ENCODE measurements around the gene KRTAP10-8. TPM values are rescaled to one million over a fixed set of nuclear protein-coding genes. Genes with fewer than 3 reads are reported as not detected.
A peak's percentile ranks its signal among the peaks of the same experiment; 100 is the strongest.

Gene KRTAP10-8
- total and polyA plus RNA-seq, 12 donors, result not detected

GRCh38 chr21:44612669-44613229, 870 bp downstream of the KRTAP10-8 start:
- H3K4me1 ChIP-seq, result no peaks in the 10 kb centered on the region
- DNase-seq (peak in 1 of 2 donors; percentile 8), ATAC-seq (no peak)
- H3K4me3 ChIP-seq, result no peak overlapping the region
- intact Hi-C loops (cut with DNase I), result loop anchor here in 1 of 10 donors (10.0 kb wide), 1 partner anchor 132 kb away; no protein-coding TSS in a partner anchor
- H3K27ac ChIP-seq, result no peak overlapping the region
- 86 to 88% methylated on average over 12 to 13 of the region's 13 CpGs for WGBS, 2 donors
- peaks cover 0 to 42% (median 14%) of the 10 kb centered on the region in 11 donors for H3K9me3 ChIP-seq
- H3K27me3 ChIP-seq, result peaks cover 0 to 35% (median 5%) of the 10 kb centered on the region in 7 donors
- TF ChIP-seq, protein P1, sequence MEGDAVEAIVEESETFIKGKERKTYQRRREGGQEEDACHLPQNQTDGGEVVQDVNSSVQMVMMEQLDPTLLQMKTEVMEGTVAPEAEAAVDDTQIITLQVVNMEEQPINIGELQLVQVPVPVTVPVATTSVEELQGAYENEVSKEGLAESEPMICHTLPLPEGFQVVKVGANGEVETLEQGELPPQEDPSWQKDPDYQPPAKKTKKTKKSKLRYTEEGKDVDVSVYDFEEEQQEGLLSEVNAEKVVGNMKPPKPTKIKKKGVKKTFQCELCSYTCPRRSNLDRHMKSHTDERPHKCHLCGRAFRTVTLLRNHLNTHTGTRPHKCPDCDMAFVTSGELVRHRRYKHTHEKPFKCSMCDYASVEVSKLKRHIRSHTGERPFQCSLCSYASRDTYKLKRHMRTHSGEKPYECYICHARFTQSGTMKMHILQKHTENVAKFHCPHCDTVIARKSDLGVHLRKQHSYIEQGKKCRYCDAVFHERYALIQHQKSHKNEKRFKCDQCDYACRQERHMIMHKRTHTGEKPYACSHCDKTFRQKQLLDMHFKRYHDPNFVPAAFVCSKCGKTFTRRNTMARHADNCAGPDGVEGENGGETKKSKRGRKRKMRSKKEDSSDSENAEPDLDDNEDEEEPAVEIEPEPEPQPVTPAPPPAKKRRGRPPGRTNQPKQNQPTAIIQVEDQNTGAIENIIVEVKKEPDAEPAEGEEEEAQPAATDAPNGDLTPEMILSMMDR (IDR thresholded peaks at IDR 0.05), result no peak
- no peaks in the 10 kb centered on the region for H3K36me3 ChIP-seq

GRCh38 chr21:44613386-44614155, 1.7 kb downstream of the KRTAP10-8 start:
- peaks cover 0 to 35% (median 5%) of the 10 kb centered on the region in 7 donors for H3K27me3 ChIP-seq
- H3K4me1 ChIP-seq, result peaks cover 0 to 2% (median 0%) of the 10 kb centered on the region in 9 donors
- H3K9me3 ChIP-seq, result peaks cover 0 to 35% (median 14%) of the 10 kb centered on the region in 11 donors
- DNase-seq (no peak), ATAC-seq (no peak)
- 87 to 89% methylated on average over 26 of the region's 26 CpGs for WGBS, 2 donors
- no peak overlapping the region for H3K27ac ChIP-seq
- intact Hi-C loops (cut with DNase I), result loop anchor here in 1 of 10 donors (10.0 kb wide), 1 partner anchor 131 kb away; no protein-coding TSS in a partner anchor
- no peak overlapping the region for H3K4me3 ChIP-seq
- TF ChIP-seq, protein P1 (IDR thresholded peaks at IDR 0.05), result no peak
- H3K36me3 ChIP-seq, result no peaks in the 10 kb centered on the region

- no peak overlapping the region for H3K4me3 ChIP-seq
- peaks cover 0 to 6% (median 0%) of the 10 kb centered on the region in 9 donors for H3K4me1 ChIP-seq
- peaks cover 0 to 35% (median 5%) of the 10 kb centered on the region in 7 donors for H3K27me3 ChIP-seq
- intact Hi-C loops (cut with DNase I), result loop anchor here in 1 of 10 donors (10.0 kb wide), 1 partner anchor 131 kb away; no protein-coding TSS in a partner anchor
- DNase-seq, result no peak
- 80 to 81% methylated on average over 20 of the region's 20 CpGs for WGBS, 2 donors
- TF ChIP-seq, protein P1 (IDR thresholded peaks at IDR 0.05), result no peak
- H3K36me3 ChIP-seq, result no peaks in the 10 kb centered on the region
- H3K9me3 ChIP-seq, result peaks cover 0 to 30% (median 11%) of the 10 kb centered on the region in 11 donors
- no peak for ATAC-seq
- no peak overlapping the region for H3K27ac ChIP-seq
Observed at GRCh38 chr21:44614161-44614631, 2.3 kb downstream of the KRTAP10-8 start.

GRCh38 chr21:44614961-44615391, 3.1 kb downstream of the KRTAP10-8 start:
- Histone ChIP-seq H3K27ac (no peak overlapping the region), H3K27me3 (peaks cover 0 to 35% (median 5%) of the 10 kb centered on the region in 7 donors), H3K4me1 (peaks cover 0 to 6% (median 0%) of the 10 kb centered on the region in 9 donors), H3K9me3 (peaks cover 0 to 30% (median 4%) of the 10 kb centered on the region in 11 donors), H3K4me3 (no peak overlapping the region), H3K36me3 (no peaks in the 10 kb centered on the region)
- DNase-seq (no peak), ATAC-seq (no peak)
- intact Hi-C loops (cut with DNase I), result loop anchor here in 1 of 10 donors (10.0 kb wide), 1 partner anchor 130 kb away; no protein-coding TSS in a partner anchor
- 89 to 90% methylated on average over 28 of the region's 28 CpGs for WGBS, 2 donors
- TF ChIP-seq, protein P1 (IDR thresholded peaks at IDR 0.05), result no peak
